GM12872 (cell line): ENCODE data around the gene FAM9C.

Experiments
- CTCF ChIP-seq: IDR thresholded peaks from 3 replicates; pipeline ENCODE4 v1.5.1; 2011; ENCODE audit warnings: low read depth, mild to moderate bottlenecking, low read length, moderate library complexity; ENCODE audit not compliant: insufficient read depth

FAM9C gene

GRCh38 chrX:13010546-13010945 is 33.9 kb downstream of the FAM9C start:
- TF ChIP-seq CTCF: no peak

- no peak for TF ChIP-seq CTCF
Observed at GRCh38 chrX:13009844-13010243, 34.6 kb downstream of the FAM9C start.

- no peak for TF ChIP-seq CTCF
Observed at GRCh38 chrX:13009273-13009672, 35.1 kb downstream of the FAM9C start.

GRCh38 chrX:13008851-13009250 is 35.6 kb downstream of the FAM9C start:
- no peak for TF ChIP-seq CTCF

GRCh38 chrX:13008189-13008533 is 36.3 kb downstream of the FAM9C start:
- TF ChIP-seq CTCF: no peak

GRCh38 chrX:13007519-13008188 is 36.8 kb downstream of the FAM9C start:
- TF ChIP-seq CTCF: no peak

- no peak for TF ChIP-seq CTCF
Observed at GRCh38 chrX:13005661-13006473, 38.6 kb downstream of the FAM9C start.
